ENCODE measurements around the gene SRMS. TPM values are rescaled to one million over a fixed set of nuclear protein-coding genes. Genes with fewer than 3 reads are reported as not detected.

The SRMS gene
- total and polyA plus RNA-seq, 7 donors: 0.19 to 2.4 TPM; not detected in 5

- H3K36me3 ChIP-seq: peaks cover 18 to 55% (median 37%) of the 10 kb centered on the region in 4 donors
Measured at GRCh38 chr20:63565021-63565698, 17.6 kb upstream of the SRMS start.

DNA sequence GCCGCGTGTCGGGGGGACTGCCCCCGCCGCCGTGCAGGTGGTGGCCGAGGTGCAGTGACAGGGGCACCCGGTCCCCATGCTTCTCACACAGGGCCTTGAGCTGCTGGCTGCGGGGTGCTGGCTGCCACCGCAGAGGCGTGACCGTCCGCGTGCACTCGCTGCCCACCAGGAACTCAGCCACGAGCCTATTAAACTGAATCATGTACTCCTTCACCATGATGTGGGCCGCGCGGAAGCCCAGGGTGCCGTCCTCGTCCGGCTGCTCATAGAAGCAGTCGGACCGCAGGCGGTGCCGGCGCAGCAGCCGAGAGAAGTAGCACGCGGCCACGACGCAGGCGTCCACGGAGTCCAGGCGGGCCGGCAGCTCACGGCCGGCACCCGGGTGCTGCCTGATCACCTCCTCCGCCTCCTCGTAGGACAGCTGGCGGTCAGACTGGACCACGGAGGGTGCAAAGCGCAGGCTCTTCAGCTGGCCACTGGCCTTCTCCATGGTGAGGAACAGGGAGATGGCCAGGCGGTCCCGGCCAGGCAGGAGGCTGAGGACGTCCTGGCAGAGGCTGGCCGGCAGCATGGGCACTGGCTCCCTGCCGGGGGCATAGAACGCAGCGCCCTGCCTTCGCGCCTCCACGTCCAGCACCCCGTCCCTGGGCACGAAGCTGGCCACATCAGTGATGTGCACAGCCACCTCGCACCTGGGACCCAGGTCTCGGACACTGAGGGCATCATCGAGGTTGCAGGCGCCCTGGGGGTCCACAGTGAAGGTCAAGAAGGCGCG lies 16.7 kb upstream of the SRMS start:
- DNase-seq: no peak
- H3K9me3 ChIP-seq: no peaks in the 10 kb centered on the region
- intact Hi-C loops (cut with DNase I): no loop called here
- H3K27me3 ChIP-seq: peaks cover 0 to under 1% (median 0%) of the 10 kb centered on the region in 3 donors
- no peak overlapping the region for H3K4me3 ChIP-seq
- H3K36me3 ChIP-seq: peaks cover 22 to 60% (median 43%) of the 10 kb centered on the region in 4 donors
- H3K4me1 ChIP-seq: no peaks in the 10 kb centered on the region
- no peak overlapping the region for H3K27ac ChIP-seq
- TF ChIP-seq EP300 (IDR thresholded peaks at IDR 0.05) (no peak), POLR2AphosphoS5 (IDR thresholded peaks at IDR 0.05) (no peak), POLR2A (IDR thresholded peaks at IDR 0.05) (no peak)
- TF ChIP-seq, protein P1, sequence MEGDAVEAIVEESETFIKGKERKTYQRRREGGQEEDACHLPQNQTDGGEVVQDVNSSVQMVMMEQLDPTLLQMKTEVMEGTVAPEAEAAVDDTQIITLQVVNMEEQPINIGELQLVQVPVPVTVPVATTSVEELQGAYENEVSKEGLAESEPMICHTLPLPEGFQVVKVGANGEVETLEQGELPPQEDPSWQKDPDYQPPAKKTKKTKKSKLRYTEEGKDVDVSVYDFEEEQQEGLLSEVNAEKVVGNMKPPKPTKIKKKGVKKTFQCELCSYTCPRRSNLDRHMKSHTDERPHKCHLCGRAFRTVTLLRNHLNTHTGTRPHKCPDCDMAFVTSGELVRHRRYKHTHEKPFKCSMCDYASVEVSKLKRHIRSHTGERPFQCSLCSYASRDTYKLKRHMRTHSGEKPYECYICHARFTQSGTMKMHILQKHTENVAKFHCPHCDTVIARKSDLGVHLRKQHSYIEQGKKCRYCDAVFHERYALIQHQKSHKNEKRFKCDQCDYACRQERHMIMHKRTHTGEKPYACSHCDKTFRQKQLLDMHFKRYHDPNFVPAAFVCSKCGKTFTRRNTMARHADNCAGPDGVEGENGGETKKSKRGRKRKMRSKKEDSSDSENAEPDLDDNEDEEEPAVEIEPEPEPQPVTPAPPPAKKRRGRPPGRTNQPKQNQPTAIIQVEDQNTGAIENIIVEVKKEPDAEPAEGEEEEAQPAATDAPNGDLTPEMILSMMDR (IDR thresholded peaks at IDR 0.05): no peak
- 96 to 97% methylated on average over 62 of the region's 62 CpGs for WGBS, 2 donors

More at GRCh38 chr20:63565021-63565698, 17.6 kb upstream of the SRMS start:
- 95 to 96% methylated on average over 61 of the region's 61 CpGs for WGBS, 2 donors
- H3K27ac ChIP-seq: no peak overlapping the region
- no peak for DNase-seq
- H3K4me3 ChIP-seq: no peak overlapping the region
- intact Hi-C loops (cut with DNase I): no loop called here
- H3K27me3 ChIP-seq: no peaks in the 10 kb centered on the region
- H3K4me1 ChIP-seq: no peaks in the 10 kb centered on the region
- H3K9me3 ChIP-seq: no peaks in the 10 kb centered on the region
- TF ChIP-seq POLR2AphosphoS5 (IDR thresholded peaks at IDR 0.05): no peak
- TF ChIP-seq POLR2A (IDR thresholded peaks at IDR 0.05): no peak
- TF ChIP-seq, protein P1 (IDR thresholded peaks at IDR 0.05): no peak
- TF ChIP-seq EP300 (IDR thresholded peaks at IDR 0.05): no peak

GRCh38 chr20:63563225-63563935 lies 15.8 kb upstream of the SRMS start:
- no peak for DNase-seq

GRCh38 chr20:63562461-63563224 lies 15.1 kb upstream of the SRMS start:
- H3K36me3 ChIP-seq: peaks cover 22 to 72% (median 48%) of the 10 kb centered on the region in 4 donors
- WGBS, 2 donors: 94 to 95% methylated on average over 54 of the region's 54 CpGs

More at GRCh38 chr20:63563225-63563935, 15.8 kb upstream of the SRMS start:
- H3K36me3 ChIP-seq: peaks cover 22 to 68% (median 47%) of the 10 kb centered on the region in 4 donors
- H3K9me3 ChIP-seq: no peaks in the 10 kb centered on the region
- no peak overlapping the region for H3K4me3 ChIP-seq
- intact Hi-C loops (cut with DNase I): no loop called here
- TF ChIP-seq POLR2A (IDR thresholded peaks at IDR 0.05): no peak
- TF ChIP-seq POLR2AphosphoS5 (IDR thresholded peaks at IDR 0.05): no peak
- H3K27me3 ChIP-seq: peaks cover 0 to 5% (median 0%) of the 10 kb centered on the region in 3 donors
- no peak overlapping the region for H3K27ac ChIP-seq
- 93 to 95% methylated on average over 55 of the region's 55 CpGs for WGBS, 2 donors
- H3K4me1 ChIP-seq: no peaks in the 10 kb centered on the region

More at GRCh38 chr20:63562461-63563224, 15.1 kb upstream of the SRMS start:
- no peak overlapping the region for H3K4me3 ChIP-seq
- no peak overlapping the region for H3K27ac ChIP-seq
- H3K27me3 ChIP-seq: peaks cover 0 to 5% (median 0%) of the 10 kb centered on the region in 3 donors
- H3K9me3 ChIP-seq: no peaks in the 10 kb centered on the region
- TF ChIP-seq, protein P1 (IDR thresholded peaks at IDR 0.05): no peak
- no peak for TF ChIP-seq POLR2A (IDR thresholded peaks at IDR 0.05)
- no peak for TF ChIP-seq POLR2AphosphoS5 (IDR thresholded peaks at IDR 0.05)
- TF ChIP-seq EP300 (IDR thresholded peaks at IDR 0.05): no peak
- DNase-seq: no peak
- intact Hi-C loops (cut with DNase I): no loop called here
- no peaks in the 10 kb centered on the region for H3K4me1 ChIP-seq
